DMS 273 treated with DMSO at 0.1 percent for 48 hours (cell line): Measurements from ENCODE around the gene BICD2.

Source experiments
- DNase-seq: peaks from one replicate; lab custom pipeline; 2025; lab: John Stamatoyannopoulos, UW

BICD2 gene

GRCh38 chr9:92668746-92669526, 95.7 kb downstream of the BICD2 start:
- no peak for DNase-seq

DNA sequence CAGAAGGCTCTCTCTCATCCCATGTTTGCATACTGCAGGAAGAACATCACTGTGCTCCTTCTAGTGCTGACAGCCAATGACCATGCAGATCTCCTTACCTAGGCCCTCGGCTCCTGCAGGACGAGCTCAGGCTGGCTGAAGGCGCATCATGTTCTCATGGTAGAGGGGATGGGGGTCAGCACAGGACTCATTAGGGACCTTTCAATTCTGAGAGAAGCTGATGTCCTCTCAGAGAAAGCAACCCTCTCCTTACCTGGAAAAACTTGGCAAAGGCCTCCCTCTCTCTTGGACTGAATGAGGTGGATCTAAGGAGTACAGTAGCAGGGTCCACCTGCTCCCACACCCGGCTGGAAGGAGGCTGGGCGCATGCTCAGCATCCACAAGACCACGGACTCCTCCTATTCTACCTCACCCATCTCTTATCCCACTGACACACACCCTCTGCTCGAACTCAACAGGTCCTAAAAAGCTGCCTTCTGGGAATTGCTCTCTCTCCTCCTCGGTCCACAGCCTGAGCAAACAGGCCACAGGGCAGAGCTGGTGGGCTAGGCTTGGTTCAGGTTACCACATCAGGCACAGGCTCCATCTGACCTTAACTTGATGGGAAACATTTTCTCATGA, 97.6 kb downstream of the BICD2 start:
- no peak for DNase-seq

DNA sequence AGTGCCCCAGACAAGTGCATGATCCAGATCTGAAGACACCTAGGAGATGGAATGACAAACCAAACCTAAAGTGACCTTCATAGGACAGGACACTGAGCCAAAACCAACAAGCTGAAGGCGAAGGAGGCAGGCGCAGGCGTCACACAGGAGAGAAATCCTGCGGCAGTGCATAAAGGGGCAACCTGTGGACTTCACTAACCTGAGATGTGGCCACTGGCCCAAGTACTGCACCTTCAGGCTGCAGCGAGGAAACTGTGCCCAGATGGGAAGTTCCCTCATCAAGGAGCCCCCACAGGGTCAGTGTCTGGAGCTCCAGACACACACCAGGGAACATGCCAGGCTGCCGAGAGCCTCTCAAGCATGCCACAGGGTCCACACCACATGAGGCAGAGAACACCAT, 98.4 kb downstream of the BICD2 start:
- no peak for DNase-seq

GRCh38 chr9:92665836-92666235, 98.8 kb downstream of the BICD2 start:
- no peak for DNase-seq

DNA sequence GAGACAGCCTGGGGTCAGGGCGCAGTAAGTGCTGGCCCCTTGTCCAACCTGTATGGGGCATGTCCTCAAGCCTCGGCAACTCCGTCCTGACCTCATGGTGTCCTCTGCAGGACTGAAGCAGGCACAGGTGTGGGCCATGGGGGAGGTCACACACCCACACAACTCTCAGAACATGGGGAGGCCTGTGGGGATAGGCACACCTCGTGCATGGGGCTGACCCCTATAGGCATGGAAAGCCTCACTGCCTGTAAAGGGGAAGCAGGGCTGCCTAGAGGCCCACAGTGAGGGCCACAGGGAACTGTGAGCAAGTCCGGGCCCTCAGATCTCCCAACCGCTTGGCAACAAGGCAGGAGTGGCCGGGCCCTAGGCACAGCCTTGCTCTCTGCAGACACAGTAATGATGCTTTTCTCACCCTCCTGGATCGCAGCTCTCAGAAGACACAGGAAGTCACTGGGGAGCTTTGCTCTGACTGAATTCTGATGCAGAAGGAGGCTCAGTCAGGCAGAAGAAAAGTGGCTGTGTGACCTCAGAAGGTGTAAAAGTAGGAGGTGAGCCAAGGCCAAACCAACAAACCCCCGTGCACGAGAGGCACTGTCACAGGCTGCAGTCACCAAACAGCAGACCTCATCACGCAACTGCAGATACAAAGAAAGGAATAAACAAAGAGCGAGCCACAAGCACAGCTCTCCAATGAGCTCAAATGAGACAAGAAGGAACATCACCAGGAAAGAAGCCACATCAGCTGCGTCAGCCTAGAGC, 100.1 kb downstream of the BICD2 start:
- DNase-seq, result no peak

GRCh38 chr9:92663951-92664350, 100.7 kb downstream of the BICD2 start:
- DNase-seq, result no peak

GRCh38 chr9:92663126-92663525, 101.5 kb downstream of the BICD2 start:
- DNase-seq, result no peak

GRCh38 chr9:92661743-92662142, 102.9 kb downstream of the BICD2 start:
- DNase-seq, result no peak
